Heart right ventricle (tissue), 16 donors: Measurements from ENCODE around the gene HLA-A. TPM values are rescaled to one million over a fixed set of nuclear protein-coding genes. Genes with fewer than 3 reads are reported as not detected.

Experiments used
- ATAC-seq, 8 donors: fragments of 200-7000 bp; cut with Tn5 transposase; one replicate each; pipeline ENCODE4 v1.9.1; 2020; ENCODE audit warnings: mild to moderate bottlenecking in 8 of 8, moderate library complexity in 8 of 8, moderate number of reproducible peaks in 1 of 8
- DNase-seq, 2 donors: peaks; one replicate each; pipeline ENCODE4 v3.0.0-alpha.2; 2020
- H3K27ac ChIP-seq, 10 donors: fragments of 200-600 bp; sonication (generic) in 2 of 10; one replicate each; pipeline versions ENCODE4 v1.5.0 to v1.8.0; 2020 to 2022; ENCODE audit warnings: mild to moderate bottlenecking in 3 of 10
- H3K27me3 ChIP-seq, 7 donors: fragments of 200-600 bp; one replicate each; pipeline ENCODE4 v1.8.0; 2021 to 2022; ENCODE audit warnings: mild to moderate bottlenecking in 2 of 7
- H3K36me3 ChIP-seq, 9 donors: fragments of 200-600 bp; sonication (generic) in 1 of 9; one replicate each; pipeline versions ENCODE4 v1.5.0 to v1.8.0; 2020 to 2022; ENCODE audit warnings: mild to moderate bottlenecking in 2 of 9
- H3K4me1 ChIP-seq, 9 donors: fragments of 200-600 bp; sonication (generic) in 1 of 9; one replicate each; pipeline versions ENCODE4 v1.5.0 to v1.8.0; 2020 to 2022; ENCODE audit warnings: mild to moderate bottlenecking in 4 of 9
- H3K4me3 ChIP-seq, 10 donors: fragments of 200-600 bp; sonication (generic) in 2 of 10; one replicate each; pipeline versions ENCODE4 v1.5.0 to v1.8.0; 2020 to 2022; ENCODE audit warnings: mild to moderate bottlenecking in 7 of 10, moderate library complexity in 2 of 10
- H3K9me3 ChIP-seq, 11 donors: fragments of 200-600 bp in 10 of 11; sonication (generic) in 2 of 11; one replicate each; pipeline versions ENCODE4 v1.5.0 to v1.8.0; 2013 to 2022; ENCODE audit warnings: mild to moderate bottlenecking in 2 of 11, control low read depth in 1 of 11, moderate library complexity in 1 of 11
- WGBS, 2 donors: extraction: QIAGEN DNeasy Blood & Tissue Kit; methylation state at CpG; one replicate each; pipeline ENCODE4 v1.1.7; 2013; ENCODE audit warnings: inconsistent platforms in 1 of 2; 5-methylcytosine and 5-hydroxymethylcytosine counted together
- intact Hi-C, 10 donors: fragments of 100-400 bp; cut with DNase I; formaldehyde crosslinking; loops; one replicate each; pipeline versions ENCODE4 v1.11.1 to v1.14.2; 2022
- polyA plus RNA-seq, 2 donors: library from polyadenylated mRNA; stranded (reverse); fragments of 200-250 nt; gene quantifications; one replicate each; pipeline ENCODE4 v1.2.3, GENCODE V29; 2013
- total RNA-seq, 10 donors: library from RNA; stranded (reverse); fragmentation: NEBNext Ultra II Directional in 3 of 10; extraction: Animal tissue kit (Norgen Biotek cat#: 25700) in 3 of 10; gene quantifications; one replicate each; pipeline versions ENCODE4 v1.2.1 to v1.2.4, GENCODE V29; 2021 to 2023
- TF ChIP-seq, protein P1 (sequence below), 9 donors: fragments of 200-600 bp; sonication (generic) in 2 of 9; IDR thresholded peaks; one replicate each; pipeline versions ENCODE4 v1.5.0 to v1.8.0; 2021 to 2022; ENCODE audit warnings: antibody characterized with exemption in 9 of 9, mild to moderate bottlenecking in 5 of 9, moderate library complexity in 1 of 9
- donor health status: Arrhythmogenic right ventricular cardiomyopathy.
- donor health status: ischemic (EF 13 %, LVEDD 7.1; RV severe dilation, severe dysfunction).
- donor health status: healthy with polysubstance abuse.
- donor health status: DM: no; HTN: yes; CAD: no.
- donor health status: DM: no; HTN: no; CAD: no.
- donor health status: ischemic (EF 25% LVEDD 6.9; RV normal size, moderate dysfunction).
- donor health status: ischemic (EF 25% LVEDD 5.7; RV mildly dilated, moderate dysfunction).
- donor health status: healthy.
- donor health status: DM: yes; HTN: yes; CAD: no.
- donor health status: Ischemic cardiomyopathy.
- donor health status: ischemic (EF 35%, LVEDD 5.7; RV mildly dilated, moderate dysfunction).
- donor health status: nonischemic (EF 11% LVEDD 7.7; RV severe dilation, severe dysfunction).
- donor health status: DM: yes; HTN: yes; CAD: no.
- donor health status: PGD.
- donor health status: ischemic (EF 29% LVEDD 5.4; RV normal size, mild dysfunction).
- donor health status: nonischemic (EF 23%, LVEDD 6.1; RV moderate dilation, normal function).

HLA-A gene
- total and polyA plus RNA-seq, 12 donors, result 218 to 1,594 (median 312) TPM

DNA sequence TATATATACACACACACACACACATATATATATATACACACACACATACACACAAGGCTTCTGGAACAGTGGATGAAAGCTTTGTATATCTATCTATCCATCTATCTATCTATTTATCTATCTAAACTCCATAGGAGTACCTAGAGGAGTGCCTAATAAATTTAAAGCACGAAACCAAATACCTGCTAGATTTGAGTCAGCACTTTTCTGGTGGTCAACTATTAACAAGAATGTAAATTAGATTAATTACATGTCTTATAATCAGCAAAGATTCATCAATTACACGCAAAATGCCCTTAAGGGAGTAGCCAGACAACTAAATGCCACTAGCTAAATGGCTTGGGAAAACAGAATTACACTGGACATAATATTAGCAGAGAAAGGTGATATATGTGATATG, 26.6 kb downstream of the HLA-A start:
- no peak for DNase-seq
- H3K27ac ChIP-seq, result peak overlapping the region in 2 of 10 donors; percentile 94
- TF ChIP-seq, protein P1, sequence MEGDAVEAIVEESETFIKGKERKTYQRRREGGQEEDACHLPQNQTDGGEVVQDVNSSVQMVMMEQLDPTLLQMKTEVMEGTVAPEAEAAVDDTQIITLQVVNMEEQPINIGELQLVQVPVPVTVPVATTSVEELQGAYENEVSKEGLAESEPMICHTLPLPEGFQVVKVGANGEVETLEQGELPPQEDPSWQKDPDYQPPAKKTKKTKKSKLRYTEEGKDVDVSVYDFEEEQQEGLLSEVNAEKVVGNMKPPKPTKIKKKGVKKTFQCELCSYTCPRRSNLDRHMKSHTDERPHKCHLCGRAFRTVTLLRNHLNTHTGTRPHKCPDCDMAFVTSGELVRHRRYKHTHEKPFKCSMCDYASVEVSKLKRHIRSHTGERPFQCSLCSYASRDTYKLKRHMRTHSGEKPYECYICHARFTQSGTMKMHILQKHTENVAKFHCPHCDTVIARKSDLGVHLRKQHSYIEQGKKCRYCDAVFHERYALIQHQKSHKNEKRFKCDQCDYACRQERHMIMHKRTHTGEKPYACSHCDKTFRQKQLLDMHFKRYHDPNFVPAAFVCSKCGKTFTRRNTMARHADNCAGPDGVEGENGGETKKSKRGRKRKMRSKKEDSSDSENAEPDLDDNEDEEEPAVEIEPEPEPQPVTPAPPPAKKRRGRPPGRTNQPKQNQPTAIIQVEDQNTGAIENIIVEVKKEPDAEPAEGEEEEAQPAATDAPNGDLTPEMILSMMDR (IDR thresholded peaks at IDR 0.05), result no peak
- ATAC-seq, result no peak
- H3K4me1 ChIP-seq, result peaks cover 8 to 57% (median 44%) of the 10 kb centered on the region in 9 donors
- H3K4me3 ChIP-seq, result no peak overlapping the region
- no peaks in the 10 kb centered on the region for H3K27me3 ChIP-seq
- intact Hi-C loops, result no loop called here
- peaks cover 0 to 8% (median 0%) of the 10 kb centered on the region in 9 donors for H3K36me3 ChIP-seq
- 96 to 99% methylated on average over 2 of the region's 2 CpGs for WGBS, 2 donors
- no peaks in the 10 kb centered on the region for H3K9me3 ChIP-seq

DNA sequence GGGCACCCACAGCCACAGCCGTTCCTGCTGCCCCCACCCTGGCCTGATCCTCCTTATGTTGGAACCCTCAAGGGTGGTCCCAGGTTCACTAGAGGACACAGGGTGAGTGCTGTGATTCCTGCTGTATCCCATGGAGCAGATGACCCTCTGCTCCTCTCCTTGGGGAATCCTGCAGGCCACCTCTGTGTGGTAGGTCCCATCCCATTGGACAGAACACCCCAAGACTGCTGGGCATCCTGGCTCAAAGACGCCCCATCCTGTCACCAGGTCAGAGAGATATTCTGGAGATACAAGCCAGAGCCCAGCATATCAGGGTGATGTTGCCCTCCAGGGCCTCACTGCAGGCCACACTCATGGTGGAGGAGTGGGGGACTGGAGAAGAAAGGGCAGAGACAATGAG, 28.4 kb downstream of the HLA-A start:
- H3K36me3 ChIP-seq, result peaks cover 0 to 8% (median 0%) of the 10 kb centered on the region in 9 donors
- no peak overlapping the region for H3K4me3 ChIP-seq
- peaks cover 3 to 59% (median 35%) of the 10 kb centered on the region in 9 donors for H3K4me1 ChIP-seq
- WGBS, 2 donors, result 47 to 58% methylated on average over 2 of the region's 2 CpGs
- DNase-seq, result no peak
- H3K27me3 ChIP-seq, result peaks cover 0 to 14% (median 0%) of the 10 kb centered on the region in 7 donors
- no peaks in the 10 kb centered on the region for H3K9me3 ChIP-seq
- H3K27ac ChIP-seq, result no peak overlapping the region
- no peak for ATAC-seq
- TF ChIP-seq, protein P1 (IDR thresholded peaks at IDR 0.05), result no peak
- intact Hi-C loops, result loop anchor here in 3 of 10 donors (10.0 kb wide), 2 partner anchors 46 to 86 kb away; no protein-coding TSS in a partner anchor

DNA sequence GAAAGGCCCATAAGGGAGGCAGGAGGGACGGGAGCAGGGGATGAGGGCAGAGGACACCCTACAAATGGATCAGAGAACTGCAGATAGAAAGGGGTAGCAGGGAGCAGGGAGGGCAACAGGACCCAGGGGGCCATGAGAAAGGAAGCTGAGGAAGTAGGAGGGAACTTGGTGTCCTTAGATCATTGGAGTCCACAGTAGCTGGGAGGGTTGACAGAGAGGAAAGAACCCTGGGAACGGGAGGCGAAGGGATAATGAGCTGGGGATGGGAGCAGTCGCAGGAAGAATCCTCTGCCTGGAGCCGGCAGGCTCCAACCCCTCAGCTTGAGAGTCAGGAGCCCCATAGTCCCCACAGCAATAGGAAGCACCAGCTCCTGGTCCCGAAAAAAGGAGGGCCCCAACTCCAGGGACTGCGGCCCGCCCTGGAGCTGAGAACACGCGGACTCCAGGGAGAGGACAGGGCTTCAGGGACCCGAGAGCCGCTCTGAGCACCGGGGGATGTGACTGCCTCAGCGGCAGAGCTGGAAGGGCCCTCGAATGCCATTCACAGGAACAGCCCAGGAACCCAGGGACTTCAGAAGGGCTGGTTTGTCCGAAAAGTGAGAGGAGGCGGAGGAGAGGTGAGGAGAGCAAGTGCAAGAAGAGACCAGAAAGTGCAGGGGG, 32.7 kb downstream of the HLA-A start:
- WGBS, 2 donors, result 37 to 39% methylated on average over 17 of the region's 17 CpGs
- Histone ChIP-seq H3K27me3 (peaks cover 0 to 40% (median 0%) of the 10 kb centered on the region in 7 donors), H3K27ac (peak overlapping the region in 6 of 10 donors; percentile 7 to 98 (median 56)), H3K4me3 (peak overlapping the region; percentile 12 to 78 (median 60)), H3K9me3 (no peaks in the 10 kb centered on the region), H3K4me1 (peaks cover 0 to 34% (median 23%) of the 10 kb centered on the region in 9 donors), H3K36me3 (peaks cover 0 to 8% (median 0%) of the 10 kb centered on the region in 9 donors)
- TF ChIP-seq, protein P1 (IDR thresholded peaks at IDR 0.05), result no peak
- peak in 1 of 8 donors; percentile 39 for ATAC-seq
- intact Hi-C loops, result loop anchor here in 6 of 10 donors (5.0 to 10.0 kb wide), 5 partner anchors 33 to 90 kb away; partner anchors contain the start of gene HLA-A (in 4 of the 6)
- peak in 1 of 2 donors; percentile 42 for DNase-seq

DNA sequence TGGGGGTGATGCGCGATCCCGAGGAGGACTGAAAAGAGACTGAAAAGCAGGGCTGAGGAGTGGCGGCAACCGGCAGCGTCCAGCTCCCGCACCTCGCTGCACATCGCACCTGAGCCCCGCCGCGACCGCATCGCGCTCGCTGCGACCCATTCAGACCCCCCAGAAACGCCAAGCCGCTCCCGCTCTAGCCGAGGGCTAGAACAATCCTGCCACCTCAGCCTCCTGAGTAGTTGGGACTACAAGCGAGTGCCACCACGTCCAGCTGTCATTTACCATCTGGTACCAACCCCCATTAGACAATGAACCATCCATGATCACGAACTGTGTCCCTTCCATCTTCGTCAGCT, 33.2 kb downstream of the HLA-A start:
- Histone ChIP-seq H3K36me3 (peaks cover 0 to 8% (median 0%) of the 10 kb centered on the region in 9 donors), H3K27me3 (peaks cover 0 to 40% (median 0%) of the 10 kb centered on the region in 7 donors), H3K4me1 (peaks cover 0 to 34% (median 23%) of the 10 kb centered on the region in 9 donors), H3K4me3 (peak overlapping the region; percentile 12 to 78 (median 60)), H3K9me3 (no peaks in the 10 kb centered on the region), H3K27ac (peak overlapping the region in 6 of 10 donors; percentile 7 to 98 (median 56))
- TF ChIP-seq, protein P1 (IDR thresholded peaks at IDR 0.05), result no peak
- ATAC-seq, result no peak
- WGBS, 2 donors, result 11 to 17% methylated on average over 25 of the region's 25 CpGs
- no peak for DNase-seq
- intact Hi-C loops, result loop anchor here in 6 of 10 donors (5.0 to 10.0 kb wide), 5 partner anchors 33 to 91 kb away; partner anchors contain the start of gene HLA-A (in 4 of the 6)
